Astrocyte of the spinal cord (primary cell): ENCODE data around the gene BCAS4.

Experiments
- DNase-seq: peaks from one replicate; pipeline ENCODE4 v3.0.0; 2011; ENCODE audit warnings: low read depth, low spot score
- H3K4me3 ChIP-seq: 2 replicates; pipeline ENCODE4 v1.5.1; 2011; ENCODE audit warnings: low read depth, mild to moderate bottlenecking, low read length, moderate library complexity
- in situ Hi-C: cut with HindIII; loops from 2 replicates; pipeline ENCODE4 v1.10.0; 2017; ENCODE audit warnings: low sequenced_read_pairs
- TF ChIP-seq, protein P1 (sequence below): IDR thresholded peaks from 2 replicates; pipeline ENCODE4 v1.5.1; 2012; ENCODE audit warnings: low read depth, mild to moderate bottlenecking, low read length, inconsistent platforms

BCAS4 gene, protein sequence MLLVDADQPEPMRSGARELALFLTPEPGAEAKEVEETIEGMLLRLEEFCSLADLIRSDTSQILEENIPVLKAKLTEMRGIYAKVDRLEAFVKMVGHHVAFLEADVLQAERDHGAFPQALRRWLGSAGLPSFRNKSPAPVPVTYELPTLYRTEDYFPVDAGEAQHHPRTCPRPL

DNA sequence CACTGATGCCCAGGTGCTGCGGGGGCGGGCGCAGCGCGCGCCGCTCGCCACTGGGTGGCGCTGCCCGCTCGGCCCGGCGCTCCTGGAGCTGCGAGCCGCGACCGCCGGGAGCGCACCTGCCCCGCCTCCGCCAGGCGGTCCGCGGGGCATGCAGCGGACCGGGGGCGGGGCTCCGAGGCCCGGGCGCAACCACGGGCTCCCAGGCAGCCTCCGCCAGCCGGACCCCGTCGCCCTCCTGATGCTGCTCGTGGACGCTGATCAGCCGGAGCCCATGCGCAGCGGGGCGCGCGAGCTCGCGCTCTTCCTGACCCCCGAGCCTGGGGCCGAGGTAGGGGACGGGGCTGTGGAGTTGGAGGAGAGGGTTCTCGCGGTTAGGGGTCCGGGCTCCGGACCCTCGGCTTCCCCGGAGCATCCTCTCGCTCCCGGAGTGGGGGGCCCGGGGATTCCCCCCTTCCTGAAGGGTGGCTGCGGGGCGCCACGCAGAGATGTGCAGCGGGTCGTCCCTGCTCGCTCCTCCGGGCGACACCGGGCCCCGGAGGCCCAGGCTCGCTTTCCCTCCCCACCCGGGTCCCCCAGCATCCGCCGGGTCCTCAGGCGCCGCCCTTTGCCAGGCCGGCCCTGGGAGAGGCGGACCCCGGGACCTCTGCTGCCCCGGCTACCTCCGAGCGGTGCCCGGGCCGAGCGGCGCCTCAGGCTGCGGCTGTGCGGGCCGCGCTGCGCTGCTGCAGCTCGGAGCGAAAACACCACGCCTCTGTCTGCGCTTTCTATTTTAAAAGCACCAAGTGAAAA is at the start of gene BCAS4:
BCAS4 (plus strand) TSS at position 216 of the 789 bp plus-strand sequence; CDS start at position 239, 23 bp downstream.
- DNase-seq, result peak; percentile 70
- in situ Hi-C loops, result no loop called here
- TF ChIP-seq, protein P1, sequence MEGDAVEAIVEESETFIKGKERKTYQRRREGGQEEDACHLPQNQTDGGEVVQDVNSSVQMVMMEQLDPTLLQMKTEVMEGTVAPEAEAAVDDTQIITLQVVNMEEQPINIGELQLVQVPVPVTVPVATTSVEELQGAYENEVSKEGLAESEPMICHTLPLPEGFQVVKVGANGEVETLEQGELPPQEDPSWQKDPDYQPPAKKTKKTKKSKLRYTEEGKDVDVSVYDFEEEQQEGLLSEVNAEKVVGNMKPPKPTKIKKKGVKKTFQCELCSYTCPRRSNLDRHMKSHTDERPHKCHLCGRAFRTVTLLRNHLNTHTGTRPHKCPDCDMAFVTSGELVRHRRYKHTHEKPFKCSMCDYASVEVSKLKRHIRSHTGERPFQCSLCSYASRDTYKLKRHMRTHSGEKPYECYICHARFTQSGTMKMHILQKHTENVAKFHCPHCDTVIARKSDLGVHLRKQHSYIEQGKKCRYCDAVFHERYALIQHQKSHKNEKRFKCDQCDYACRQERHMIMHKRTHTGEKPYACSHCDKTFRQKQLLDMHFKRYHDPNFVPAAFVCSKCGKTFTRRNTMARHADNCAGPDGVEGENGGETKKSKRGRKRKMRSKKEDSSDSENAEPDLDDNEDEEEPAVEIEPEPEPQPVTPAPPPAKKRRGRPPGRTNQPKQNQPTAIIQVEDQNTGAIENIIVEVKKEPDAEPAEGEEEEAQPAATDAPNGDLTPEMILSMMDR, result peak; percentile 66
- peak within 1 kb of the TSS; percentile 81 for H3K4me3 ChIP-seq

DNA sequence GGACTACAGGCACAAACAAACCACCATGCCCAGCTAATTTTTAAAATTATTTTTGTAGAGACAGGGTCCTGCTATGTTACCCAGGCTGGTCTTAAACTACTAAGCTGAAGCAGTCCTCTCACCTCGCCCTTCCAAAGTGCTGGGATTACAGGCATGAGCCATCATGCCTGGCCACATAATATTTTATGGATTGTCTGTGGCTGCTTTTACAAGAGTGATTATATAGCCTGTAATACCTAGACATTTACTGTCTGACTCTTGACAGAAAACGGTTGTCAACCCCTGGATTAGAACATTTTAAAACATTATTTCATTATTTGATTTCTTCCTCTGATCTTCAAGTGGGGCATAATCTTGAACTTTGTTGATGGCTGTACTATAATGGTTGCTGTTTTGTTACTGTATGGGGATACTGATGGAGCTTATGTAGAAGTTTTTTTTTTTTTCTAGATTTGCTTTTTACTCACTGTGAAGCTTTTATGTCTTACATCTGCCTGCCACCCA is 49.2 kb upstream of the BCAS4 start:
- DNase-seq, result no peak
- H3K4me3 ChIP-seq, result no peak overlapping the region
- TF ChIP-seq, protein P1, result no peak
- in situ Hi-C loops, result no loop called here

DNA sequence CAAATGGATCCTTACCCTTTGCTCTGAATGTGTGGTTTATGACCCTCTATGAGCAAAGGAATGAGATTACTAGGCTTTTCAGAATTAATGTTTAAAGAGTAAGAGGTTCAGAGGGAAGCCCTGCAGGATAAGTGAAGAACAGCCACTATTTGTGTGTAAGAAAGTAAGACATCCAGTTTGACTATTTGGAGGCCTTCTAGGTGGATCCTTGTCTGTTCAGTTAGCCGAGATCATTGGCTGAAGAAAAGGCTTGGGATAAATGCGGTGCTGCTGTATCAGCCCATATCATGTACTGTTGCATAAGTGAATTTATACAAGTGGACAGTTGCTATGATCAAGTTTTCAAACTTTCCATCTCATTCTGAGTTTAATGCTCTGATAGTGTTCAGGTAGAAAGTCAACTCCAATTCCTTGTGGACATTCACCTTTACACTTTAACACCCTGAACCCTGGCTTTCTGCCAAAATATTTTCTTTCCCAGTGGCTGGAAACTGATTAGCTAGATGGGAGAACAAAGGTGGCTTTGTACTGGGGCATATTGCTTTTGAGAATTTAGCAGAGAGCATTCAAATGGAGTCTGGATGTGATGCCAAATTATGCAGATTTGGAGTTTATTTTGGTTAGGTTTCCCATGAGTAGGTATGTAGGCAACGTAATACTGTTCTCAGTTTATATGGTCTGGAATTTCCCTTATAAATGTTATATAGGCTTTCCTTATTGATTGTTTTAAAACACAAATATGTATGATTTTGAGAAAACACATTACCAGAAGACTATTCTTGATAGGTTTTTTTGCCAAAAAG is 48.5 kb upstream of the BCAS4 start:
- H3K4me3 ChIP-seq, result no peak overlapping the region
- in situ Hi-C loops, result no loop called here
- no peak for DNase-seq
- TF ChIP-seq, protein P1, result no peak

DNA sequence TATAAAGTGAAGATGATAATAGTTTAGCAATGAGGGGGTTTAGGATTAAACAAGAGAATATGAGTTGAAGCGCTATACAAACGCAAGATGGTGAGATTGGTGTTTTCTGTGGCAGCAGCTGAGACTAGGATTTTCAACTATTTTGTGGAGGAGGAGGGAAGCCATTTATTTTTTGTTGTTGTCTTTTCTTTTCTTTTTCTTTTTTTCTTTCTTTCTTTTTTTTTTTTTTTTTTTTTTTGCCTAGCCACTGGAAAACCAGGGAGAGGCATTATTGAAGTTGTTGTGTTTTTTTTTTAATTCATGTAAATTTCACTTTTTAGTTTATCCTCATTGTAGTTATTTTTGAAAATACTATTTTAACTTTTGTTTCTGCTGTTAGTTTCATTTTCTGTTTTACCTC is 47.6 kb upstream of the BCAS4 start:
- H3K4me3 ChIP-seq, result no peak overlapping the region
- TF ChIP-seq, protein P1, result no peak
- DNase-seq, result no peak
- in situ Hi-C loops, result no loop called here

DNA sequence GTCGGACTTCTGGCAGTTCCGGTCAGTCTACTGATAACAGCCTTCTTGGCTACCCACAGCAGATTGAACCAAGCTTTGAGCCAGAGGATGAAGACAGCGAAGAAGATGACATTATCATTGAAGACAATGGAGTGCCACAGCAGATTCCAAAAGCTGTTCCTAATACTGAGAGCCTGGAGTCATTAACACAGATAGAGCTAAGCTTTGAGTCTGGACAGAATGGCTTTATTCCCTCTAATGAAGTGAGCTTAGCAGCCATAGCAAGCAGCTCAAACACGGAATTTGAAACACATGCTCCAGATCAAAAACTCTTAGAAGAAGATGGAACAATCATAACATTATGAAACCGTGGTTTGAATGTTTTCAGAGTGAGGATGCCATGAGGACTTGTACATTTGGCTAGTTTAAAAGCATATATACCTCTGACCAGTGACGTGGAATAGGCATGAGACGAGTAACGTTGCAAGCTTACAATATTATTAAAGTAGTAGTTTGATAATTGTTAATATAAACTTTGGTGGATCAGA is 44.7 kb upstream of the BCAS4 start:
- no peak for DNase-seq

More for the DNA sequence above, 44.7 kb upstream of the BCAS4 start:
- TF ChIP-seq, protein P1, result no peak
- in situ Hi-C loops, result no loop called here
- H3K4me3 ChIP-seq, result no peak overlapping the region
